HUES64 (cell line): Measurements from ENCODE around the gene CBFA2T2. TPM values are rescaled to one million over a fixed set of nuclear protein-coding genes. Genes with fewer than 3 reads are reported as not detected.
"Not testable (repeated sequence)": the region's sequence is repeated elsewhere in the genome, so short reads cannot be mapped to it uniquely, and the experiment has no call there.

Experiments
- H3K27ac ChIP-seq: 2 replicates; pipeline ENCODE4 v1.7.0; 2013; ENCODE audit warnings: low read depth, low read length, inconsistent platforms
- H3K27me3 ChIP-seq: 2 replicates; pipeline ENCODE4 v1.6.1; 2013; ENCODE audit warnings: mild to moderate bottlenecking, low read length; ENCODE audit not compliant: insufficient read depth
- H3K36me3 ChIP-seq: 2 replicates; pipeline ENCODE4 v1.6.1; 2013; ENCODE audit warnings: mild to moderate bottlenecking, low read length; ENCODE audit not compliant: insufficient read depth
- H3K4me1 ChIP-seq: 2 replicates; pipeline ENCODE4 v1.6.1; 2013; ENCODE audit warnings: mild to moderate bottlenecking, low read length, moderate library complexity; ENCODE audit not compliant: insufficient read depth
- H3K4me3 ChIP-seq: 2 replicates; pipeline ENCODE4 v1.5.1; 2013; ENCODE audit warnings: mild to moderate bottlenecking, low read length, moderate library complexity
- H3K9ac ChIP-seq: 2 replicates; pipeline ENCODE4 v1.6.1; 2013; ENCODE audit warnings: mild to moderate bottlenecking, low read depth, low read length
- H3K9me3 ChIP-seq: 2 replicates; pipeline ENCODE4 v1.6.1; 2013; ENCODE audit warnings: low read depth, low read length; ENCODE audit not compliant: insufficient read depth
- WGBS: fragments of 150-250, 120-280 bp; methylation state at CpG from one replicate; pipeline ENCODE4 v1.1.7; 2013; ENCODE audit warnings: missing lambda C conversion rate; 5-methylcytosine and 5-hydroxymethylcytosine counted together
- polyA plus RNA-seq, 2 experiments: library from polyadenylated mRNA; stranded (reverse); fragments of 50-300 nt; gene quantifications; one replicate each; pipeline ENCODE4 v1.2.3, GENCODE V29; 2013

Gene CBFA2T2
- polyA plus RNA-seq (2013, experiment 1 of 2): 6.3 TPM
- polyA plus RNA-seq (2013, experiment 2 of 2): 9.0 TPM

DNA sequence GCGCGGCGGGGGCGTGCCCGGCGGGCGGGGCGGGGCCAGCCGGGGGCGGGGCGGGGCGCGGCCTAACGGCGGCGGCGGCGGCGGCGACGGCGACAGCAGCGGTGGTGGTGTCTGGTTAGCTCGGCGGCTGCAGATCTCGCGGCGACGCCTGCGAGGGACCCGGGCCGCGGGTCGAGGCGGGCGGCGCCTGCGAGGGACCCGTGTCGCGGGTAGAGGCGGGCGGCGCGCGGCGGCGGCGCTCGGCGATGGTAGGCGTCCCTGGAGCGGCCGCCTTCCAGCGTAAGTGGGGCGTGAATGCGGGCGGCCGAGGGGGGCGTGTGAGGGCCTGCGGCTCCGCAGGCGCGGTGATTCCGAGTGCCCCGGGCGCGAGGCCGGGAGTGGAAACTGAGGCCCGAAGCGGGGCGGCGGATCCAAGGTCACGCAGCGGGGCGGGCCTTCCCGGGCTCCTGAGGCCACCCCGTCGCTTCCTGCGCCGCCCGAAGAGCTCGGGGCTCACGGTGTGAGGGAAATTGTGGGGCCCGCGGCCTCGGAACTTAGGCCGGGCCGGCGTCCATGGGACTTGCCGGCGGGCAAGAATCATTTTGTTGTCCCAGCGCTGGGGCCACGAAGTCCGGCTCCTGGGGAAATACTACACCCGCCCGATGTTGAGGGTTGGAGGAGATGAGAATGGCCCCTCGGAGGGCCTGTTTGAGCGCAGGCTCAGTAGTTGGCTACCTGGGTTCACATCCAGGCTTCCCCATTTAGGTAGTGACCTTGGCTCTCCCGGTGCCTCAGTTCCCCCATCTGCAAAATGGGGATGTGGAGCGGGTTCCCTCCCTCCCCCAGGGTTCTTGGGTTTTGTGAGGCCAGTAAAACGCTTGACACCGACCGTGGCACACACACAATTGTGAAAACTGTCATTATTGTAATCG lies at the start of gene CBFA2T2:
Gene CBFA2T2, plus strand, starts transcription at position 74 of the 911 bp plus-strand sequence. Its CDS starts 172 bp downstream, at position 246.
- Histone ChIP-seq H3K9ac (peak within 1 kb of the TSS; percentile 66), H3K9me3 (no peaks in the 10 kb centered on the region), H3K4me1 (peaks cover 4% of the 10 kb centered on the region; the same call in 1 of the 2 replicates), H3K36me3 (no peaks in the 10 kb centered on the region), H3K27me3 (no peaks in the 10 kb centered on the region), H3K27ac (peak within 1 kb of the TSS; percentile 83), H3K4me3 (peak within 1 kb of the TSS; percentile 83)
- 2% methylated on average over 105 of the region's 105 CpGs for WGBS

DNA sequence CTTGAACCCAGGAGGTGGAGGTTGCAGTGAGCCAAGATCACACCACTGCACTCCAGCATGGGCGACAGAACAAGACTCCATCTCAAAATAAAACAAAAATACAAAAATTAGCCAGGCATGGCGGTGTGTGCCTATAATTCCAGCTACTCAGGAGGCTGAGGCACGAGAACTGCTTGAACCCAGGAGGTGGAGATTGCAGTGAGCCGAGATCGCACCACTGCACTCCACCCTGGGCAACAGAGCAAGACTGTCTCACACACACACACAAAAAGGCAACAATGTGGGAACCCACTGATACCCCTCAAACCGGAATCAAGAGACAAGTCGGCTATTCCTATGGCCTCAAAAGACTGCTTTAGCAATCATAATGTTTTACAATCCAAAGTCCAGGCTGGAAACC lies 49.3 kb upstream of the CBFA2T2 start:
- not testable (repeated sequence) for H3K4me3 ChIP-seq, H3K4me1 ChIP-seq, H3K36me3 ChIP-seq, H3K27ac ChIP-seq, H3K9me3 ChIP-seq, H3K9ac ChIP-seq
- peaks cover 28% of the 10 kb centered on the region for H3K27me3 ChIP-seq
- whole genome bisulfite sequencing: 92% methylated on average over 7 of the region's 7 CpGs

DNA sequence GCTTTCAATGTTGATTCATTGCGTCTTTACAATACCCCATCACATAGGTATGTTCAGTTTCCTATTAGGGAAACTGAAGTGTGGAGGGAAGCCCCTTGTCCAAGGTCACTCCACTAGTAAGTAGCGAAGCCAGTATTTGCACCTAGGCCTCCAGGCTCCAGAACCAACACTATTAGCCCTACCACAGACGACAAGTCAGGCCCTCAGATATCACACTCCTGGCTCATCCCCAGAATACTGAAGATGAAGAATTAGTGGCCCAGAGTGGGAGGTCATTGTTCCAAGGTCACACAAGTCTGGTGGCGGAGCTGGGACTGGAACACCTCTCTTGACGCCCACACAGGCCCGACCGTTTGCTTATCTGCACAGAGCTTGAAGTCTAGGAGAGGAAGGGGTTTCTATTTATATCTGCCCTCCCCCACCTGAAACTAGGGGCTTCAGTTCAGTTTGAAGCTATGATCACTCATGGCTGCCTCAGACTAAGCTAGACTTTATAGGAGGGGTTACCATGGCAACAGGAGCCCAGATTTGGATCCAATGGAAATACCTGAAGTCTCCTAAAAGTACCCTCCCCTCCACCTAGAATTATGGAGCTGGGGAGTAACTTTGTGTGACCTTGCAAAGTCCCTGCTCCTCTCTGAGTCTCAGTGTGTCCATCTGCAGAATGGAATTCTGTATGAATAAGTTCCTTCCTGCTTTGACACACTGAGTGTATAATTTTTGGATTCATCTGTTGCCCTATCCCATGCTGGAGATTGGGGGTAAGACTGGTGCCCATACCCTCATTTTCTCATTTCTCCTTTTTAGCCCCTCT lies 48.5 kb upstream of the CBFA2T2 start:
- H3K4me1 ChIP-seq: peaks cover 4% of the 10 kb centered on the region; the same call in 1 of the 2 replicates
- no peaks in the 10 kb centered on the region for H3K36me3 ChIP-seq
- H3K27ac ChIP-seq: no peak overlapping the region
- H3K9ac ChIP-seq: no peak overlapping the region
- no peak overlapping the region for H3K4me3 ChIP-seq
- H3K27me3 ChIP-seq: peaks cover 29% of the 10 kb centered on the region
- no peaks in the 10 kb centered on the region for H3K9me3 ChIP-seq
- WGBS: 88% methylated on average over 6 of the region's 7 CpGs

DNA sequence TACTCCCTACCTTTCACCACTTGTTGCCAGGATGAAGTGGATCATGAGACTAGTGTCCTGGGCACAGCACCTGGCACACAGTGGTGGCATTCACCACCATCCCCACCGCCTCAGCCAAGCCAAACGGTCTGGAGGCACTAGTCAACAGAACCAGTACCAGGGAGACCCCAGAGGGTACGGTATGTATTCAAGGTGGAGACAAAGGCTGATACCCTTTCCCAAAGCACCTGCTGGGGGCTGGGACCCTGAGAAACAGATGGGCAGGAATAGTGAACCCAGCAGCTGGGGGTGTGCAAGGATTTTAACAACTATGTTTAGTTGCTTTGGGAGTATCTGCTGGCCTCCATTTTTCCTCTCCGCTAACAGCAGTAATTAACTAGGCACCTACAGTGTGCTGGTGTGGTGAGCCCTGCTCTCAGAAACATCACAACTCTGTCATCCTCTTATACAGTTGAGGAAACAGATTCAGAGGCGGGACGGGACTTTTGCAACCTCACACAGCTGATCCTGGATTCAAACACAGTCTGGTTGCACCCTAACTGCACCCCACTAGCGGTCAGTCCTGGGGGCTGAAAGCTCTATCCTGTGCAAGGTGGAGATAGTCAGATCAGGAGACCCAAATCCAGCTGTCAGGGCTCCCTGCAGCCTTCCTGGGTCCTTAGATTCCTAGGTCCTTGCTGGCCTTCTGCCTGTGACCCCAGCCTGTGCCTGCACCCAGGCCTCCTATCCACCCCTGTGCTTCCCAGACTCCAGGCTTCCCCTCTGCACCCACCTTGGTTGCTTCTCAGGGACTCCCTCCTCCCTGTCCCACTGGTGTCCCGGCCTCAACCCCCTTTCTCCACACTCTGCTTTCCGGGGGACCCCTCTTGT lies 47.5 kb upstream of the CBFA2T2 start:
- H3K27ac ChIP-seq: no peak overlapping the region
- H3K27me3 ChIP-seq: peaks cover 29% of the 10 kb centered on the region
- H3K4me1 ChIP-seq: peaks cover 4% of the 10 kb centered on the region; the same call in 1 of the 2 replicates
- H3K9ac ChIP-seq: no peak overlapping the region
- WGBS: 85% methylated on average over 9 of the region's 9 CpGs
- H3K9me3 ChIP-seq: no peaks in the 10 kb centered on the region
- H3K4me3 ChIP-seq: peak overlapping the region; percentile 71
- no peaks in the 10 kb centered on the region for H3K36me3 ChIP-seq

DNA sequence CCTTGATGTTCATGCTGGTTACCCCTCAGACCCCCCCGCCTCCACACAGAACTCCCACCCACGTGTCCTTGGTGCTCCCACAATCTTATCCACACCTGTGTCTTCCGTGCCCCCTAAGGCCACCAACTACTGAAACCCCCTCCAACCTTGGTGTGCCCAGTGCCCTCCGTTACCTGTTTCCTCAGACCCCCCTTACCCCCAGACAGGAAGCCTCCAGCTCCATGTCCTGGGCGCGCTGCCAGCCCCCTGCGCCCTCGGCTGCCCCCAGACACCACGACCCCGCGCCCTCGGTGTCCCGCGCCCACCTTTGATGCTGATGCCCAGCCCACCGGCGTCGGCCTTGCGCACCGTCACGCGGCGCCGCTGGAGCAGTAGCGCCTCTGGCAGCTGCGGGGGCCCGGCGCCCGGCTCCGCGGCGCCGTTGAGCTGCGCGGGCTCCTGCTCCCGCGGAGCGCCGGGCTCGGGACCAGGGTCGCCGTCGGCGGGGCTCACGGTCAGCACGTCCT lies 46.8 kb upstream of the CBFA2T2 start:
- Histone ChIP-seq H3K4me3 (peak overlapping the region; percentile 71), H3K9me3 (no peaks in the 10 kb centered on the region), H3K9ac (peak overlapping the region; percentile 67), H3K4me1 (peaks cover 4% of the 10 kb centered on the region; the same call in 1 of the 2 replicates), H3K27me3 (peaks cover 29% of the 10 kb centered on the region), H3K36me3 (no peaks in the 10 kb centered on the region), H3K27ac (no peak overlapping the region)
- 4% methylated on average over 45 of the region's 45 CpGs for WGBS

DNA sequence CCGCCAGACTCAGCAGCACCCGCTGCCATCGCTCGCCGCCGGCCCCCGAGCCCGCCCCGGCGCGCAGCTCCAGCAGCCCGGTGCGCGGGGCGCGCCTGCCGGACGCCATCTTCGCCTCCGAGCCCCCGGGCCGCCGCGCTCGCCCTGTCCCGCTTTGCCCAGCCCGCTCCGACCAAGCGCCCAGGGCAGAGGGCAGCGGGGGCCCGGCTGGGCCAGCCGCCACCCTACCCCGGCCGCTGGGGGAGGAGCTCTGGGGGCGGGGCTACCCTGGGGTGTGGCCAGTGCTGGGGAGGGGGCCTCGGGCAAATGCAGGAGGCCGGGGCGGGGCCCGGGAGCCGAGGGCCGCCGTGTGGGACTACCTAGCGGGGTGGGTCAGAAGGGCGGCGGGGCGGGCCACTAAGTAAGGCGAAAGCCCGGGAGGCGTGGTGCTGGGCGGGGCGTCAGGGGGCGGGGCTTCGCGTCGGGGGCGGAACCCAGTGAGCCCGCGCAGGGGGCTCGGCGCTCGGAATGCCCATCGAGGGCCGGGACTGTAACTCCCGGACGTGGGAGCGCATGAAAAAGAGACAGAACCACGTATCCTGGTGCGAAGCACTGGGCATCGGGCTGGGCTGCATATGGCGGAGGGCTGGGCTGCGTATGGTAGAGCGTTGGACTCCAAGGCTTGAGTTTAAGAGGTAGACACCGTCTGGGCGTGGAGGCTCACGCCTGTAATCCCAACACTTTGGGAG lies 46.2 kb upstream of the CBFA2T2 start, which contains the start of gene SNTA1:
Gene SNTA1, minus strand, starts transcription at position 252 of the 728 bp plus-strand sequence. Its CDS starts 143 bp downstream, at position 109.
- H3K27ac ChIP-seq: no peak within 1 kb of the TSS; the same call in 1 of the 2 replicates
- H3K36me3 ChIP-seq: no peaks in the 10 kb centered on the region
- peak within 1 kb of the TSS; percentile 82 for H3K4me3 ChIP-seq
- H3K9ac ChIP-seq: peak within 1 kb of the TSS; percentile 67
- H3K27me3 ChIP-seq: peaks cover 29% of the 10 kb centered on the region
- WGBS: under 1% methylated on average over 75 of the region's 75 CpGs
- peaks cover 4% of the 10 kb centered on the region; the same call in 1 of the 2 replicates for H3K4me1 ChIP-seq
- H3K9me3 ChIP-seq: peaks cover 5% of the 10 kb centered on the region; the same call in 1 of the 2 replicates

DNA sequence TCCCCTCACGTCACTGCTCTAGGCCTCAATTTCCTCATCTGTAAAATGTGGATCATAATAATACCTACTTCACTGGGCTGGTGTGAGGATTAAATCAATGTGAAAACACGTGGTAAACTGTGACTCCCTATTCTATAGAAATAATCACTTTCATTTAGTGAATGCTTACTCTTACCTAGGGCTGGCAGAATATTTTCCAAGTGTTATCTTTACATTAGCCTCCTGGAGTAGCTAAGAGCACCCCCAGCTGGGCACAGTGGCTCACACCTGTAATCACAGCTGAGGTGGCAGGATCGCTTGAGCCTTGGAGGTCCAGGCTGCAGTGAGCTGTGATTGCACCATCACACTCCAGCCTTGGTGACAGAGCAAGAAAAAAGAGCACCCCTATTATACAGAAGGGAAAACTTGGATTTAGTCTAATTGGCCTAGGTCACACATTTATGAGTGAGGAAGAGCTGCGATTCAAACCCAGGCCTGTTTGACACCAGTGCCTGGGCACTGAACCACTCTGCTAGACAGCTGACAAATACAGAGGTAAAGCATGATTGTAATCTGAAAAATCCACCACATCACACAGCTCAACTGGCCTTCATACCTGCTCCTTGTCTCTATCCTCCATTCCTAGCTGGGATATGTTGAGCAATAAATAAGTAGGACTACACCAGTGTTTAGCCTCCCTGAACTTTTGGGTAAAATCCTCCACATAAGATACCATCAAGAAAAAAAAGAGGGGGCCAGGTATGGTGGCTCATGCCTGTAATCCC lies 44.9 kb upstream of the CBFA2T2 start:
- H3K27me3 ChIP-seq: peaks cover 29% of the 10 kb centered on the region
- peak overlapping the region; percentile 82 for H3K4me3 ChIP-seq
- H3K36me3 ChIP-seq: no peaks in the 10 kb centered on the region
- 62% methylated on average over 3 of the region's 4 CpGs for WGBS
- H3K9me3 ChIP-seq: peaks cover 5% of the 10 kb centered on the region; the same call in 1 of the 2 replicates
- no peak overlapping the region for H3K27ac ChIP-seq
- H3K4me1 ChIP-seq: peaks cover 4% of the 10 kb centered on the region; the same call in 1 of the 2 replicates
- no peak overlapping the region for H3K9ac ChIP-seq

DNA sequence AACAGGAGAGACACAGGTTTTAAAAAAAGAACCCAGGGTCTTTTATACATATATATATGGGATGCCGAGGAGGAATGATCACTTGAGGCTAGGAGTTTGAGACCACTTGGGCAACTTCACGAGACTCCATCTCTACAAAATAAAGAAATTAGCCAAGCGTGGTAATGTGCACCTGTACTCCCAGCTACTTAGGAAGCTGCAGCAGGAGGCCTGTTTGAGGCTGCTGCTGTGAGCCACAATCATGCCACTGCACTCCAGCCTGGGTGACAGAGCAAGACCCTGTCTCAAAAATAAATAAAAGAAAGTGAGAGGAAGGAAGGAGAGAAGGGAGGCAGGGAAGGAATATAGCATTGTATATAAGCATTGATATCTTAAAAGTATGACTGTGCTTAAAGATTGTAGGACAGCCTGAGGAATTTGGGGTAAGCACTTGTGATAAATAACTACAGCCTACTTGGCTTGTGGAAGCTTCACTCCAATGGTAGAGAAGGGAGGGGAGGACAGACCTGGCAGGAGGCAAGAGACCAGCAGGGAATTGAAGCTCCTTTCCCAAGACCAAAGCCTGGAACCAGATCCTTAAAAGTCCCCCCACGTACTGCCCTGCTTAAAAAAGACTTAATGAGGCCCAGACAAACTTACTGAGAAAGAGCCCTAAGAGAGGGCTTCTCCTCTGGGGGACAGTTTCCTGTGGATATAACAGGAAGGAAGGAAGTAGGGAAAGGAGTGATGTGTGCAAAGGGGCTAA lies 43.8 kb upstream of the CBFA2T2 start:
- H3K9ac ChIP-seq: no peak overlapping the region
- peaks cover 5% of the 10 kb centered on the region; the same call in 1 of the 2 replicates for H3K9me3 ChIP-seq
- peaks cover 29% of the 10 kb centered on the region for H3K27me3 ChIP-seq
- peaks cover 4% of the 10 kb centered on the region; the same call in 1 of the 2 replicates for H3K4me1 ChIP-seq
- H3K36me3 ChIP-seq: no peaks in the 10 kb centered on the region
- no peak overlapping the region for H3K4me3 ChIP-seq
- no peak overlapping the region for H3K27ac ChIP-seq
- 90% methylated on average over 3 of the region's 4 CpGs for WGBS

DNA sequence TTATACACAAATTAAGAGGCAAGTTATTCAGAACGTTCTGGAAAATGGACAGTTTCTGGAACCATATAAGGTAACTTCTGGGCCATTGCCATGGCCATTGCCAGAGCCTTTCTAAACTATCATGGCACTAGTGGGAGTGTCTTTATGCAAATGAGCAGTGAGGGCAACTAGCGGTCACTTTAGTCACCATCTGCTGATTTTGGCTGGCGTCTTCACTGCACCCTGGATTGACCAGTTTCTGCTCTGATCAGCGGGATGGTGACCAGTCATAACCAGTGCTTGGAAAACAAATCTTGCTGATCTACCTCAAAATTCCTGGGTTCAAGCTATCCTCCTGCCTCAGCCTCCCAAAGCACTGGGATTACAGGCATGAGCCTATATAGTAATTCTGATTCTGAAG lies 39.0 kb upstream of the CBFA2T2 start:
- Histone ChIP-seq H3K36me3 (no peaks in the 10 kb centered on the region), H3K4me3 (no peak overlapping the region), H3K9ac (no peak overlapping the region), H3K27me3 (peaks cover under 1% of the 10 kb centered on the region; the same call in 1 of the 2 replicates), H3K9me3 (peaks cover 5% of the 10 kb centered on the region; the same call in 1 of the 2 replicates), H3K4me1 (no peaks in the 10 kb centered on the region), H3K27ac (no peak overlapping the region)
- WGBS: 78% methylated on average over 4 of the region's 4 CpGs
